ENCODE measurements around the gene MYOD1.

The MYOD1 gene

GRCh38 chr11:17734418-17734911 lies 15.1 kb downstream of the MYOD1 start, which contains the start of gene KCNC1:
Gene KCNC1 (plus strand): TSS chr11:17734781. CDS start chr11:17736003, 1,222 bp downstream.
- DNase-seq: peak in 28 of 56 donors; percentile 10 to 68 (median 36)

- peak in 25 of 56 donors; percentile 11 to 58 (median 32) for DNase-seq
Observed at GRCh38 chr11:17734986-17735817, 15.8 kb downstream of the MYOD1 start.

- peak in 4 of 56 donors; percentile 10 to 43 (median 22) for DNase-seq
Observed at GRCh38 chr11:17735818-17736578, 16.6 kb downstream of the MYOD1 start.

- peak in 4 of 56 donors; percentile 8 to 52 (median 10) for DNase-seq
Observed at GRCh38 chr11:17736579-17736893, 17.2 kb downstream of the MYOD1 start.

- no peak for DNase-seq
Observed at GRCh38 chr11:17736930-17737817, 17.8 kb downstream of the MYOD1 start.

GRCh38 chr11:17738151-17738973 lies 19.0 kb downstream of the MYOD1 start:
- DNase-seq: no peak

- no peak for DNase-seq
Observed at GRCh38 chr11:17739945-17740338, 20.6 kb downstream of the MYOD1 start.

- DNase-seq: no peak
Observed at GRCh38 chr11:17740649-17741235, 21.4 kb downstream of the MYOD1 start.

- no peak for DNase-seq
Observed at GRCh38 chr11:17741487-17741886, 22.1 kb downstream of the MYOD1 start.

- DNase-seq: no peak
Observed at GRCh38 chr11:17742019-17742418, 22.6 kb downstream of the MYOD1 start.

GRCh38 chr11:17743026-17743807 lies 23.8 kb downstream of the MYOD1 start:
- no peak for DNase-seq

GRCh38 chr11:17743808-17744119 lies 24.4 kb downstream of the MYOD1 start:
- no peak for DNase-seq

GRCh38 chr11:17744151-17744940 lies 25.0 kb downstream of the MYOD1 start:
- no peak for DNase-seq

- DNase-seq: no peak
Observed at GRCh38 chr11:17745023-17745772, 25.8 kb downstream of the MYOD1 start.

GRCh38 chr11:17746096-17746495 lies 26.7 kb downstream of the MYOD1 start:
- DNase-seq: no peak

- no peak for DNase-seq
Observed at GRCh38 chr11:17747131-17747955, 28.0 kb downstream of the MYOD1 start.

- no peak for DNase-seq
Observed at GRCh38 chr11:17748044-17748443, 28.7 kb downstream of the MYOD1 start.
